ENCODE results near the gene PRR20G.

- TF ChIP-seq, protein P1, sequence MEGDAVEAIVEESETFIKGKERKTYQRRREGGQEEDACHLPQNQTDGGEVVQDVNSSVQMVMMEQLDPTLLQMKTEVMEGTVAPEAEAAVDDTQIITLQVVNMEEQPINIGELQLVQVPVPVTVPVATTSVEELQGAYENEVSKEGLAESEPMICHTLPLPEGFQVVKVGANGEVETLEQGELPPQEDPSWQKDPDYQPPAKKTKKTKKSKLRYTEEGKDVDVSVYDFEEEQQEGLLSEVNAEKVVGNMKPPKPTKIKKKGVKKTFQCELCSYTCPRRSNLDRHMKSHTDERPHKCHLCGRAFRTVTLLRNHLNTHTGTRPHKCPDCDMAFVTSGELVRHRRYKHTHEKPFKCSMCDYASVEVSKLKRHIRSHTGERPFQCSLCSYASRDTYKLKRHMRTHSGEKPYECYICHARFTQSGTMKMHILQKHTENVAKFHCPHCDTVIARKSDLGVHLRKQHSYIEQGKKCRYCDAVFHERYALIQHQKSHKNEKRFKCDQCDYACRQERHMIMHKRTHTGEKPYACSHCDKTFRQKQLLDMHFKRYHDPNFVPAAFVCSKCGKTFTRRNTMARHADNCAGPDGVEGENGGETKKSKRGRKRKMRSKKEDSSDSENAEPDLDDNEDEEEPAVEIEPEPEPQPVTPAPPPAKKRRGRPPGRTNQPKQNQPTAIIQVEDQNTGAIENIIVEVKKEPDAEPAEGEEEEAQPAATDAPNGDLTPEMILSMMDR (IDR thresholded peaks at IDR 0.05; ENCODE audit: low read depth, low read length, poor library complexity, severe bottlenecking): no peak
- no peak for TF ChIP-seq EZH2phosphoT487 (IDR thresholded peaks at IDR 0.05; ENCODE audit: borderline replicate concordance, low read length)
These were observed 26.9 kb downstream of the PRR20G start for GRCh38 chr3:127260826-127261555.
